Osteoblast (primary cell): ENCODE results near the gene CEBPG. TPM values are rescaled to one million over a fixed set of nuclear protein-coding genes. Genes with fewer than 3 reads are reported as not detected.

ENCODE experiments used
- DNase-seq: peaks from one replicate; pipeline ENCODE4 v3.0.0; 2011; ENCODE audit warnings: low spot score, mixed read lengths; ENCODE audit not compliant: insufficient read length; ENCODE audit errors: missing footprints
- H2AFZ ChIP-seq: 2 replicates; pipeline ENCODE4 v1.6.0; 2011; ENCODE audit warnings: mild to moderate bottlenecking, low read length
- H3K27ac ChIP-seq: 2 replicates; pipeline ENCODE4 v1.5.1; 2011; ENCODE audit warnings: mild to moderate bottlenecking, low read depth, low read length, moderate library complexity
- H3K27me3 ChIP-seq: 2 replicates; pipeline ENCODE4 v1.6.0; 2012; ENCODE audit warnings: mild to moderate bottlenecking, control low read depth, inconsistent platforms, low read length, moderate library complexity; ENCODE audit not compliant: insufficient read depth
- H3K36me3 ChIP-seq: 2 replicates; pipeline ENCODE4 v1.5.1; 2011; ENCODE audit warnings: mild to moderate bottlenecking, low read length, control low read depth, moderate library complexity; ENCODE audit not compliant: insufficient read depth
- H3K4me1 ChIP-seq: 2 replicates; pipeline ENCODE4 v1.5.1; 2011; ENCODE audit warnings: mild to moderate bottlenecking, low read length, control low read depth, moderate library complexity; ENCODE audit not compliant: insufficient read depth
- H3K4me2 ChIP-seq: 2 replicates; pipeline ENCODE4 v1.6.0; 2011; ENCODE audit warnings: mild to moderate bottlenecking, low read length; ENCODE audit not compliant: insufficient read depth
- H3K4me3 ChIP-seq: fragments of 200-600 bp; sonication (generic); 3 replicates; pipeline ENCODE4 v1.5.1; 2012; ENCODE audit warnings: mild to moderate bottlenecking, low read length, inconsistent platforms; ENCODE audit not compliant: insufficient read depth
- H3K79me2 ChIP-seq: 2 replicates; pipeline ENCODE4 v1.6.0; 2012; ENCODE audit warnings: mild to moderate bottlenecking, low read length, control low read depth, inconsistent platforms; ENCODE audit not compliant: insufficient read depth
- H3K9me3 ChIP-seq: 2 replicates; pipeline ENCODE4 v1.5.1; 2011; ENCODE audit warnings: low read depth, low read length, control low read depth
- H4K20me1 ChIP-seq: 2 replicates; pipeline ENCODE4 v1.6.0; 2012; ENCODE audit warnings: mild to moderate bottlenecking, low read length, control low read depth; ENCODE audit not compliant: insufficient read depth
- CTCF ChIP-seq: IDR thresholded peaks from 2 replicates; pipeline ENCODE4 v1.5.1; 2011; ENCODE audit warnings: mild to moderate bottlenecking, low read depth, low read length, moderate library complexity; ENCODE audit errors: extremely low read depth
- total RNA-seq: library from RNA; depleted of rRNA; stranded (reverse); fragments of >200 nt; gene quantifications from 2 replicates; pipeline ENCODE4 v1.2.3, GENCODE V29; 2012

Gene CEBPG
- total RNA-seq, 1 donor = 35.5 TPM

- Histone ChIP-seq H3K4me3 (no peak overlapping the region), H3K27me3 (no peaks in the 10 kb centered on the region), H3K36me3 (peaks cover 4% of the 10 kb centered on the region), H2AFZ (no peak overlapping the region), H3K79me2 (peaks cover 85% of the 10 kb centered on the region), H4K20me1 (peaks cover 44% of the 10 kb centered on the region), H3K9me3 (no peaks in the 10 kb centered on the region), H3K4me2 (no peak overlapping the region), H3K4me1 (peaks cover 3% of the 10 kb centered on the region), H3K27ac (no peak overlapping the region)
- no peak for DNase-seq
- TF ChIP-seq CTCF = no peak
Observed at GRCh38 chr19:33384983-33385382, 11.5 kb downstream of the CEBPG start.

- H3K4me1 ChIP-seq = peaks cover 3% of the 10 kb centered on the region
- H4K20me1 ChIP-seq = peaks cover 41% of the 10 kb centered on the region
- no peak overlapping the region for H2AFZ ChIP-seq
- H3K9me3 ChIP-seq = no peaks in the 10 kb centered on the region
- no peak overlapping the region for H3K27ac ChIP-seq
- peaks cover 4% of the 10 kb centered on the region for H3K36me3 ChIP-seq
- H3K4me2 ChIP-seq = no peak overlapping the region
- no peaks in the 10 kb centered on the region for H3K27me3 ChIP-seq
- TF ChIP-seq CTCF = no peak
- H3K4me3 ChIP-seq = no peak overlapping the region
- peaks cover 75% of the 10 kb centered on the region for H3K79me2 ChIP-seq
- peak; percentile 25 for DNase-seq
Observed at GRCh38 chr19:33385956-33386355, 12.4 kb downstream of the CEBPG start.

GRCh38 chr19:33386361-33386858 is 12.9 kb downstream of the CEBPG start:
- Histone ChIP-seq H3K9me3 (no peaks in the 10 kb centered on the region), H3K4me2 (no peak overlapping the region), H4K20me1 (peaks cover 43% of the 10 kb centered on the region), H3K79me2 (peaks cover 71% of the 10 kb centered on the region), H3K4me1 (peaks cover 3% of the 10 kb centered on the region), H3K4me3 (no peak overlapping the region), H2AFZ (no peak overlapping the region), H3K36me3 (peaks cover 4% of the 10 kb centered on the region), H3K27me3 (no peaks in the 10 kb centered on the region), H3K27ac (no peak overlapping the region)
- no peak for TF ChIP-seq CTCF
- peak; percentile 53 for DNase-seq

GRCh38 chr19:33387351-33388230 is 14.1 kb downstream of the CEBPG start:
- Histone ChIP-seq H3K4me1 (peaks cover 3% of the 10 kb centered on the region), H4K20me1 (peaks cover 47% of the 10 kb centered on the region), H3K27ac (no peak overlapping the region), H3K4me2 (no peak overlapping the region), H2AFZ (no peak overlapping the region), H3K4me3 (no peak overlapping the region), H3K9me3 (no peaks in the 10 kb centered on the region), H3K27me3 (no peaks in the 10 kb centered on the region), H3K79me2 (peaks cover 60% of the 10 kb centered on the region), H3K36me3 (no peaks in the 10 kb centered on the region)
- peak; percentile 62 for DNase-seq
- TF ChIP-seq CTCF = no peak
